ENCODE measurements around the gene HSPA12A.

HSPA12A gene

GRCh38 chr10:116690356-116691322 is 51.7 kb downstream of the HSPA12A start:
- DNase-seq (ENCODE audit: low spot score), result no peak

GRCh38 chr10:116689744-116690143 is 52.6 kb downstream of the HSPA12A start:
- no peak for DNase-seq (ENCODE audit: low spot score)

- DNase-seq (ENCODE audit: low spot score), result no peak
Measured at GRCh38 chr10:116688741-116689495, 53.4 kb downstream of the HSPA12A start.

DNA sequence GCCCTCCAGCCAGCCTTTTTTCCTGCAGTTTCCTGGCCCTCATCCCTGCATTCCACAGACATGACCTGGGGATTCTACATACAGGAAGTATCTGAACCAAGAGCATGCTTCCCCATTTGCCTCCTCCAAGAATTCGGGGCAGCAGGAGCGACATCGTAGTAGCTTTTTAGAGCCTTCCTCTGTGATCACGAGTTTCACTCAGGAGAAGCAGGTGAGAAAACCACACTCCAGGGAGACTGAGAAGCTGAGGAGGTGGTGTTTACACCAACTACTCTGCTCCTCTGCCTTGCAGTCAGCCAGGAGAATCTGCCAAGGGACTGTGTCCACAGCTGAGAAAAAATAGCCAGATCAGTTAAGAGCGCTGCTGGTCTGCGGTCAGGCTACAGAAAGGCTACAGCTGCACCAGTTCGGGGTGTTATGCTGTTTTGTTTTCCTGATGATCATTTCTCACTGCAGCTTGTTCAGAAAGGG is 54.1 kb downstream of the HSPA12A start:
- DNase-seq (ENCODE audit: low spot score), result no peak

- DNase-seq (ENCODE audit: low spot score), result no peak
Measured at GRCh38 chr10:116687633-116688032, 54.7 kb downstream of the HSPA12A start.

GRCh38 chr10:116686632-116687031 is 55.7 kb downstream of the HSPA12A start:
- DNase-seq (ENCODE audit: low spot score), result no peak

DNA sequence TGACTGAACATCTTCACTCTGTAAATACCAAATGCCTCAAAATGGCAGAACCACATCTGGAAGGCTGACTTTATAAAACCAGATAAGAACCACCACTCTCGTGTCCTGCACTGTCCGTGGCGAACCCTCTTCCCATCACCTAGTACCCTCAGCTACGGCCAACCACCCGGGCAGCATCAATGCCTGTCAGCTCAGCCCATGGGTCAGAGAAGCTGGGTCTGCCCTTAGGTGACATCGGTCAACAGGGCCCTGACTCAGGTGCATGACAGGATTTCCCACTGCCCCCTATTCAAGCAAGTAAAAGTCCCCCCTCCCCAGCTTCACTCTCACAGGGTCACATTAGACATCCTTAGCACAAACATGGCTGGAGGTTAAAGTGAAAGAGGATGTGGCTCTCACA is 56.6 kb downstream of the HSPA12A start:
- DNase-seq (ENCODE audit: low spot score), result no peak

DNA sequence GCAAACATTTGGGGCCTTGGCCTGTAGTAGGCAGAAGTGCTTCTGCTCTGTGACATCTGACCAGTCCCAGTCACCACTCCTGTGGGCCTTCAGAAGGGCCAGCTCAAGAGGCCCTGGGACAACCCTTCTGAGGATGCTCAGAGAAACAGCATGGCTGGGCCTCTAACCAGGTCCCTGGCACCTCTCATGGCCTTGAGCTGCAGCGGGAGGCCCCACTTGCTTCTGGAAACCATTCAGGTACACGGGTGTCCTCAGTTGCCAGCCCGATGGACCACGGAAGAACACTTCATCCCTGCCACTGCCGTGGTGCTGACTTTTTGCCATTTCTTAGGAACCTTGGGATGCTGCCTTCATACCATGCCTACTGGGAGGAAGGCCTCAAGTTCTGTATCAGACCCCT is 57.6 kb downstream of the HSPA12A start:
- no peak for DNase-seq (ENCODE audit: low spot score)

- no peak for DNase-seq (ENCODE audit: low spot score)
Measured at GRCh38 chr10:116683821-116684220, 58.5 kb downstream of the HSPA12A start.

GRCh38 chr10:116683166-116683565 is 59.2 kb downstream of the HSPA12A start:
- no peak for DNase-seq (ENCODE audit: low spot score)

DNA sequence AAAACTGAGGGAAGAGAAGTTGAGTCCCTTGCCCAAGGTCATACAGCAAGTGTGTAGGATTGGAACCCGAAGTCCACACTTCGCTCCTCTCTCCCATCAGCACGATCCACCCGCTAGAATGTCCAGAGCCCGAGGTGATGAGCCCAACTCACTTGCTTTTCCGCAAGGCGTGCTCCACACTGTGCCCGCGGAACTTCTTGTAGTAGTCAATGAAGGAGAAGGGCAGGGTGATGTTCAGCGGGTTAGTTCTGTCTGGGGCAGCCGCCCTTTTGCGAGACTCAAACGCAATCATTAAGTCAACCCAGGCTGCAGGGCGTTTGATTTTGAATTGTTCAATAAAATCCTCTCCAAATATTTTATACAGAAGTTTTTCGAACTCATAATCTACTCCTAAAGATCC is 63.0 kb downstream of the HSPA12A start:
- no peak for DNase-seq (ENCODE audit: low spot score)

- DNase-seq (ENCODE audit: low spot score), result no peak
Measured at GRCh38 chr10:116676633-116677032, 65.7 kb downstream of the HSPA12A start.

DNA sequence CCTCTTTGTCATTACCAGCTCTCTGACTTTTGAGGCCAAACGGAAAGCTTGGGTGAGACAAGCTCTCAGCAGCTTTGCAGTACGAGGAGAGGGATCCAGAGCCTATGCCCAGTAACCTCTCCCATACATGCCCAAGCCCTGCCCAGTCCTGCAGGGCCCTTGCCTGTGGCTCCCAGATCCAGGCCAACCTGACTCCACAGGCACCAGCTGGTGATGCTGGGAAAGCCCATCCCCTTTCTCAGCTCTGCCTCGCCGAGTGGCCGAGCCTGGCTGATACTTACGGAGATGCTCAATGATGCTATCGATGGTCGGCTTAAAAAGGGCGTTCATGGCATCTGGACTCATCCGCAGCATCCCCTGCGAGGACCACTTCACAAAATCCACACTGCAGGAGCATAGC is 66.2 kb downstream of the HSPA12A start:
- no peak for DNase-seq (ENCODE audit: low spot score)

DNA sequence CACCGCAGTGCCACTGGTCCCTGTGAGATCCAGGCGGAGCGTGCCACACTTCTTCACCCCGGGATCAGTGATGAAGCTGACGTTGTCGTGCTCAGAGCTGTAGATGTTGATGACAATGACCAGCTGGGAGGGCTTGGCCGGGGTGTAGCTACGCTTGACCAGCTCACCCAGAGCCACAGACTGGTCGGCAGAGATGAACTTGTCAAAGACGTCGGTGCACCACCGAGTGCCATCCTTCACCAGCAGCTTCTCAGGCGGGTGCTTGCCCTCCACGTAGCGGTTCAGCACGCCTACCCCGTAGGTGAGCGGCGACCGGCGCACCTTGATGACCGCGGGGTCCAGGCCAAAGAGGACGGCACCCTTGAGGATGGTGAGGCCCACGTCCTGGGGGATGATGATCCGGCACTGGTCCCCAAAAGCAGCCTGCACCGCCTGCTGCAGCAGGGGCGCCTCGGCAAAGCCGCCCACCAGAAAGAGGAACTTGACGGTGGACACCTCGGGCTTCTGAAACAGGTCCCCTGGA is 67.4 kb downstream of the HSPA12A start:
- DNase-seq (ENCODE audit: low spot score), result no peak

- DNase-seq (ENCODE audit: low spot score), result no peak
Measured at GRCh38 chr10:116673866-116674265, 68.5 kb downstream of the HSPA12A start.

GRCh38 chr10:116672891-116673290 is 69.5 kb downstream of the HSPA12A start:
- DNase-seq (ENCODE audit: low spot score), result no peak

- no peak for DNase-seq (ENCODE audit: low spot score)
Measured at GRCh38 chr10:116671274-116671926, 71.0 kb downstream of the HSPA12A start.

GRCh38 chr10:116670706-116671105 is 71.7 kb downstream of the HSPA12A start:
- no peak for DNase-seq (ENCODE audit: low spot score)

- DNase-seq (ENCODE audit: low spot score), result no peak
Measured at GRCh38 chr10:116669832-116670644, 72.3 kb downstream of the HSPA12A start.

GRCh38 chr10:116669080-116669479 is 73.3 kb downstream of the HSPA12A start:
- DNase-seq (ENCODE audit: low spot score), result no peak

- no peak for DNase-seq (ENCODE audit: low spot score)
Measured at GRCh38 chr10:116668446-116668845, 73.9 kb downstream of the HSPA12A start.

Data from hematopoietic multipotent progenitor cell treated with erythropoietin and hydrocortisone succinate and interleukin-3 and kit ligand, for 17 days (in vitro differentiated cells).